ENCODE data around the gene C15orf39.

DNA sequence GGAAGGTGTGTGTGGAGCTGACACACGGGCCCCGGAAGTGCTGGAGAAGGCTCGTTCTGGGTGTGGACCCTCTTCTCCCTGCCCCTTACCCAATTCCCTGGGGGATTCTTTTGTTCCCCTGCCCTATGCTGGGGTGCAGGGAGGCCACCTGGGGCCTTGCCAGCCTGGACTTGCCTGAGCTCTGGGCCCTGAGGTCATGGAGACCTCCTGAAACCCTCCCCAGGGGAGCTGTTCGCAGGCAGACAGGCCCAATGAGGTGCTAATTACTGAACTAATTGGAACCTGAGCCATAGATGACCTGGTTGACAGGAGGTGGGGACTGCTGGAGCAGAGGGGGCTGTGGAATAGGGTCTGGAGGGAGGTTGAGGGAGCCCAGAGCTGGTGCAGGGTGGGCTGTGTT, 9.4 kb upstream of the C15orf39 start:
- TF ChIP-seq EZH2 (IDR thresholded peaks at IDR 0.05) (no peak), POLR2AphosphoS5 (IDR thresholded peaks at IDR 0.05; ENCODE audit: borderline replicate concordance, low read depth, low read length) (no peak)

Data from SK-N-MC (cell line).